Esophagus muscularis mucosa (tissue), 3 donors: ENCODE measurements around the gene SLC30A7.

Source experiments
- CTCF ChIP-seq, 3 experiments: fragments of 200-600 bp in 2 of 3; fragments of 450-650 bp in 1 of 3; sonication (generic) in 2 of 3; IDR thresholded peaks; one replicate each; pipeline ENCODE4 v1.5.1; 2017 to 2019; ENCODE audit warnings: antibody characterized with exemption in 3 of 3, mild to moderate bottlenecking in 2 of 3, moderate library complexity in 1 of 3
- POLR2A ChIP-seq: fragments of 450-650 bp; IDR thresholded peaks from one replicate; pipeline ENCODE4 v1.6.1; 2017; ENCODE audit warnings: antibody characterized with exemption, moderate library complexity, mild to moderate bottlenecking, low read depth

- TF ChIP-seq POLR2A (no peak), CTCF (IDR thresholded peaks at IDR 0.05) (no peak)
Measured at GRCh38 chr1:101025283-101025656, 129.4 kb downstream of the SLC30A7 start.
